ENCODE results near the gene IL32.

The IL32 gene

DNA sequence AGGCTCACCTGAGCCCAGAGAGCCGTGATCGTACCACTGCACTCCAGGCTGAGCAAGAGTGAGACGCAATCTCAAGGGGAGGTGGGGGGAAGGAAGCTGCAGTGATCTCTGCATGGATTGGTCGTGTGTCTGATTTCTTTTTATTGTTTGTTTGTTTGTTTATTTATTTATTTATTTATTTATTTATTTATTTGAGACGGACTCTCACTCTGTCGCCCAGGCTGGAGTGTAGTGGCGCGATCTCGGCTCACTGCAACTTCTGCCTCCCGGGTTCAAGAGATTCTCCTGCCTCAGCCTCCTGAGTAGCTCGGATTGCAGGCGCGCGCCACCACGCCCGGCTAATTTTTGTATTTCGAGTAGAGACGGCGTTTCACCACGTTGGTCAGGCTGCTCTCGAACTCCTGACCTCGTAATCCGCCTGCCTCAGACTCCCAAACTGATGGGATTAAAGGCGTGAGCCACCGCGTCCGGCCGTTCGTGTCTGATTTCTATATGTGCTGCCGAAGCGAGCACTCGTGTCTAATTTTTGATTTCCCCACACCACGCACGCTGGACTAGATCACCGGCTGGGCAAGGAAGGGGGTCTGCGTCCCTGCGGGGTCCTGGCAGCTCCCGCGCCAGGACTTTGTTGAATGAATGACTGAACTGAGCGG lies 45.7 kb upstream of the IL32 start (continued):
- TF ChIP-seq ZNF433 (tag by site-specific recombination; IDR thresholded peaks at IDR 0.05; ENCODE audit: low read depth) (peak; percentile 91), ZNF19 (tag by site-specific recombination; IDR thresholded peaks at IDR 0.05; ENCODE audit: low read depth) (0 out of 2 replicates have a peak, but pooled peaks have one; percentile 42), ZNF121 (tag by site-specific recombination; IDR thresholded peaks at IDR 0.05) (peak; percentile 6; the same call in 1 of the 2 replicates), ZNF623 (tag by site-specific recombination; IDR thresholded peaks at IDR 0.05) (peak; percentile 78), ZNF48 (tag by site-specific recombination; IDR thresholded peaks at IDR 0.05) (no peak), ZNF629 (tag by site-specific recombination; IDR thresholded peaks at IDR 0.05) (peak; percentile 38; the same call in 1 of the 2 replicates), MEIS1 (CRISPR knock-in tag; IDR thresholded peaks at IDR 0.05; ENCODE audit: borderline replicate concordance) (no peak), ZNF624 (tag by site-specific recombination; IDR thresholded peaks at IDR 0.05) (no peak), ZNF335 (tag by site-specific recombination; conservative IDR thresholded peaks at IDR 0.05) (peak; percentile 99), ZNF394 (tag by site-specific recombination; IDR thresholded peaks at IDR 0.05; ENCODE audit: borderline replicate concordance) (peak; percentile 91), ZNF16 (tag by site-specific recombination; IDR thresholded peaks at IDR 0.05; ENCODE audit: low read depth) (no peak), ZNF747 (tag by site-specific recombination; IDR thresholded peaks at IDR 0.05) (no peak), ZBTB21 (tag by site-specific recombination; IDR thresholded peaks at IDR 0.05) (peak; percentile 65; the same call in 1 of the 2 replicates), SCRT2 (tag by site-specific recombination; IDR thresholded peaks at IDR 0.05) (no peak), ZNF701 (tag by site-specific recombination; IDR thresholded peaks at IDR 0.05) (no peak), ZNF670 (tag by site-specific recombination; IDR thresholded peaks at IDR 0.05; ENCODE audit: low read depth) (no peak), ZEB2 (tag by site-specific recombination; IDR thresholded peaks at IDR 0.05) (peak; percentile 14), OVOL3 (tag by site-specific recombination; IDR thresholded peaks at IDR 0.05) (0 out of 2 replicates have a peak, but pooled peaks have one; percentile 30), ZNF24 (tag by site-specific recombination; IDR thresholded peaks at IDR 0.05) (peak; percentile 98), SP7 (tag by site-specific recombination; IDR thresholded peaks at IDR 0.05) (no peak)
- TF ChIP-seq, protein P1, sequence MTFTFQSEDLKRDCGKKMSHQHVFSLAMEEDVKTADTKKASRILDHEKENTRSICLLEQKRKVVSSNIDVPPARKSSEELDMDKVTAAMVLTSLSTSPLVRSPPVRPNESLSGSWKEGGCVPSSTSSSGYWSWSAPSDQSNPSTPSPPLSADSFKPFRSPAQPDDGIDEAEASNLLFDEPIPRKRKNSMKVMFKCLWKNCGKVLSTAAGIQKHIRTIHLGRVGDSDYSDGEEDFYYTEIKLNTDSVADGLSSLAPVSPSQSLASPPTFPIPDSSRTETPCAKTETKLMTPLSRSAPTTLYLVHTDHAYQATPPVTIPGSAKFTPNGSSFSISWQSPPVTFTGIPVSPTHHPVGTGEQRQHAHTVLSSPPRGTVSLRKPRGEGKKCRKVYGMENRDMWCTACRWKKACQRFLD (tag by site-specific recombination; IDR thresholded peaks at IDR 0.05), result 0 out of 2 replicates have a peak, but pooled peaks have one; percentile 52
- TF ChIP-seq, protein P2, sequence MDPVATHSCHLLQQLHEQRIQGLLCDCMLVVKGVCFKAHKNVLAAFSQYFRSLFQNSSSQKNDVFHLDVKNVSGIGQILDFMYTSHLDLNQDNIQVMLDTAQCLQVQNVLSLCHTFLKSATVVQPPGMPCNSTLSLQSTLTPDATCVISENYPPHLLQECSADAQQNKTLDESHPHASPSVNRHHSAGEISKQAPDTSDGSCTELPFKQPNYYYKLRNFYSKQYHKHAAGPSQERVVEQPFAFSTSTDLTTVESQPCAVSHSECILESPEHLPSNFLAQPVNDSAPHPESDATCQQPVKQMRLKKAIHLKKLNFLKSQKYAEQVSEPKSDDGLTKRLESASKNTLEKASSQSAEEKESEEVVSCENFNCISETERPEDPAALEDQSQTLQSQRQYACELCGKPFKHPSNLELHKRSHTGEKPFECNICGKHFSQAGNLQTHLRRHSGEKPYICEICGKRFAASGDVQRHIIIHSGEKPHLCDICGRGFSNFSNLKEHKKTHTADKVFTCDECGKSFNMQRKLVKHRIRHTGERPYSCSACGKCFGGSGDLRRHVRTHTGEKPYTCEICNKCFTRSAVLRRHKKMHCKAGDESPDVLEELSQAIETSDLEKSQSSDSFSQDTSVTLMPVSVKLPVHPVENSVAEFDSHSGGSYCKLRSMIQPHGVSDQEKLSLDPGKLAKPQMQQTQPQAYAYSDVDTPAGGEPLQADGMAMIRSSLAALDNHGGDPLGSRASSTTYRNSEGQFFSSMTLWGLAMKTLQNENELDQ (tag by site-specific recombination; IDR thresholded peaks at IDR 0.05; ENCODE audit: low read depth), result no peak
- TF ChIP-seq, protein P3, sequence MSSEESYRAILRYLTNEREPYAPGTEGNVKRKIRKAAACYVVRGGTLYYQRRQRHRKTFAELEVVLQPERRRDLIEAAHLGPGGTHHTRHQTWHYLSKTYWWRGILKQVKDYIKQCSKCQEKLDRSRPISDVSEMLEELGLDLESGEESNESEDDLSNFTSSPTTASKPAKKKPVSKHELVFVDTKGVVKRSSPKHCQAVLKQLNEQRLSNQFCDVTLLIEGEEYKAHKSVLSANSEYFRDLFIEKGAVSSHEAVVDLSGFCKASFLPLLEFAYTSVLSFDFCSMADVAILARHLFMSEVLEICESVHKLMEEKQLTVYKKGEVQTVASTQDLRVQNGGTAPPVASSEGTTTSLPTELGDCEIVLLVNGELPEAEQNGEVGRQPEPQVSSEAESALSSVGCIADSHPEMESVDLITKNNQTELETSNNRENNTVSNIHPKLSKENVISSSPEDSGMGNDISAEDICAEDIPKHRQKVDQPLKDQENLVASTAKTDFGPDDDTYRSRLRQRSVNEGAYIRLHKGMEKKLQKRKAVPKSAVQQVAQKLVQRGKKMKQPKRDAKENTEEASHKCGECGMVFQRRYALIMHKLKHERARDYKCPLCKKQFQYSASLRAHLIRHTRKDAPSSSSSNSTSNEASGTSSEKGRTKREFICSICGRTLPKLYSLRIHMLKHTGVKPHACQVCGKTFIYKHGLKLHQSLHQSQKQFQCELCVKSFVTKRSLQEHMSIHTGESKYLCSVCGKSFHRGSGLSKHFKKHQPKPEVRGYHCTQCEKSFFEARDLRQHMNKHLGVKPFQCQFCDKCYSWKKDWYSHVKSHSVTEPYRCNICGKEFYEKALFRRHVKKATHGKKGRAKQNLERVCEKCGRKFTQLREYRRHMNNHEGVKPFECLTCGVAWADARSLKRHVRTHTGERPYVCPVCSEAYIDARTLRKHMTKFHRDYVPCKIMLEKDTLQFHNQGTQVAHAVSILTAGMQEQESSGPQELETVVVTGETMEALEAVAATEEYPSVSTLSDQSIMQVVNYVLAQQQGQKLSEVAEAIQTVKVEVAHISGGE (tag by site-specific recombination; conservative IDR thresholded peaks at IDR 0.05; ENCODE audit: low read depth), result peak; percentile 72
- TF ChIP-seq, protein P4, sequence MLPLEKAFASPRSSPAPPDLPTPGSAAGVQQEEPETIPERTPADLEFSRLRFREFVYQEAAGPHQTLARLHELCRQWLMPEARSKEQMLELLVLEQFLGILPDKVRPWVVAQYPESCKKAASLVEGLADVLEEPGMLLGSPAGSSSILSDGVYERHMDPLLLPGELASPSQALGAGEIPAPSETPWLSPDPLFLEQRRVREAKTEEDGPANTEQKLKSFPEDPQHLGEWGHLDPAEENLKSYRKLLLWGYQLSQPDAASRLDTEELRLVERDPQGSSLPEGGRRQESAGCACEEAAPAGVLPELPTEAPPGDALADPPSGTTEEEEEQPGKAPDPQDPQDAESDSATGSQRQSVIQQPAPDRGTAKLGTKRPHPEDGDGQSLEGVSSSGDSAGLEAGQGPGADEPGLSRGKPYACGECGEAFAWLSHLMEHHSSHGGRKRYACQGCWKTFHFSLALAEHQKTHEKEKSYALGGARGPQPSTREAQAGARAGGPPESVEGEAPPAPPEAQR (tag by site-specific recombination; IDR thresholded peaks at IDR 0.05), result no peak
- TF ChIP-seq, protein P5, sequence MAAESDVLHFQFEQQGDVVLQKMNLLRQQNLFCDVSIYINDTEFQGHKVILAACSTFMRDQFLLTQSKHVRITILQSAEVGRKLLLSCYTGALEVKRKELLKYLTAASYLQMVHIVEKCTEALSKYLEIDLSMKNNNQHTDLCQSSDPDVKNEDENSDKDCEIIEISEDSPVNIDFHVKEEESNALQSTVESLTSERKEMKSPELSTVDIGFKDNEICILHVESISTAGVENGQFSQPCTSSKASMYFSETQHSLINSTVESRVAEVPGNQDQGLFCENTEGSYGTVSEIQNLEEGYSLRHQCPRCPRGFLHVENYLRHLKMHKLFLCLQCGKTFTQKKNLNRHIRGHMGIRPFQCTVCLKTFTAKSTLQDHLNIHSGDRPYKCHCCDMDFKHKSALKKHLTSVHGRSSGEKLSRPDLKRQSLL (tag by site-specific recombination; IDR thresholded peaks at IDR 0.05), result no peak
- TF ChIP-seq, protein P6, sequence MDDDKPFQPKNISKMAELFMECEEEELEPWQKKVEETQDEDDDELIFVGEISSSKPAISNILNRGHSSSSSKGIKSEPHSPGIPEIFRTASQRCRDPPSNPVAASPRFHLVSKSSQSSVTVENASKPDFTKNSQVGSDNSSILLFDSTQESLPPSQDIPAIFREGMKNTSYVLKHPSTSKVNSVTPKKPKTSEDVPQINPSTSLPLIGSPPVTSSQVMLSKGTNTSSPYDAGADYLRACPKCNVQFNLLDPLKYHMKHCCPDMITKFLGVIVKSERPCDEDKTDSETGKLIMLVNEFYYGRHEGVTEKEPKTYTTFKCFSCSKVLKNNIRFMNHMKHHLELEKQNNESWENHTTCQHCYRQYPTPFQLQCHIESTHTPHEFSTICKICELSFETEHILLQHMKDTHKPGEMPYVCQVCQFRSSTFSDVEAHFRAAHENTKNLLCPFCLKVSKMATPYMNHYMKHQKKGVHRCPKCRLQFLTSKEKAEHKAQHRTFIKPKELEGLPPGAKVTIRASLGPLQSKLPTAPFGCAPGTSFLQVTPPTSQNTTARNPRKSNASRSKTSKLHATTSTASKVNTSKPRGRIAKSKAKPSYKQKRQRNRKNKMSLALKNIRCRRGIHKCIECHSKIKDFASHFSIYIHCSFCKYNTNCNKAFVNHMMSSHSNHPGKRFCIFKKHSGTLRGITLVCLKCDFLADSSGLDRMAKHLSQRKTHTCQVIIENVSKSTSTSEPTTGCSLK (tag by site-specific recombination; IDR thresholded peaks at IDR 0.05), result no peak
- TF ChIP-seq, protein P7, sequence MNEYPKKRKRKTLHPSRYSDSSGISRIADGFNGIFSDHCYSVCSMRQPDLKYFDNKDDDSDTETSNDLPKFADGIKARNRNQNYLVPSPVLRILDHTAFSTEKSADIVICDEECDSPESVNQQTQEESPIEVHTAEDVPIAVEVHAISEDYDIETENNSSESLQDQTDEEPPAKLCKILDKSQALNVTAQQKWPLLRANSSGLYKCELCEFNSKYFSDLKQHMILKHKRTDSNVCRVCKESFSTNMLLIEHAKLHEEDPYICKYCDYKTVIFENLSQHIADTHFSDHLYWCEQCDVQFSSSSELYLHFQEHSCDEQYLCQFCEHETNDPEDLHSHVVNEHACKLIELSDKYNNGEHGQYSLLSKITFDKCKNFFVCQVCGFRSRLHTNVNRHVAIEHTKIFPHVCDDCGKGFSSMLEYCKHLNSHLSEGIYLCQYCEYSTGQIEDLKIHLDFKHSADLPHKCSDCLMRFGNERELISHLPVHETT (tag by site-specific recombination; IDR thresholded peaks at IDR 0.05), result peak; percentile 56

Measured in HEK293 (cell line).